CD4-positive, alpha-beta T cell (primary cell): Measurements from ENCODE around the gene ACE2. TPM values are rescaled to one million over a fixed set of nuclear protein-coding genes. Genes with fewer than 3 reads are reported as not detected.

Source experiments
- ATAC-seq: fragments of 200-7000 bp; cut with Tn5 transposase; one replicate; pipeline ENCODE4 v1.10.0; 2022; ENCODE audit warnings: mild to moderate bottlenecking; ENCODE audit not compliant: poor library complexity
- CTCF ChIA-PET: fragments of 350-600 bp; sonication (Branson Sonifier 250); formaldehyde crosslinking; loops from one replicate; lab custom pipeline; 2021; ENCODE audit warnings: antibody characterized with exemption, inconsistent platforms; lab: Charles Lee
- POLR2A ChIA-PET: fragments of 350-600 bp; sonication (Branson Sonifier 250); formaldehyde crosslinking; loops from one replicate; lab custom pipeline; 2021; ENCODE audit warnings: antibody characterized with exemption, inconsistent platforms; lab: Charles Lee
- DNase-seq, 14 experiments: peaks; one replicate each; pipeline ENCODE4 v3.0.0-alpha.2; 2013 to 2020; ENCODE audit warnings: mixed read lengths in 2 of 14
- H3K27ac ChIP-seq, 2 donors: one replicate each; pipeline versions ENCODE4 v1.5.1 to v1.7.0; 2013; ENCODE audit warnings: low read length in 2 of 2, low read depth in 1 of 2, mild to moderate bottlenecking in 1 of 2
- H3K27me3 ChIP-seq, 2 experiments: 1 replicate in 1 of 2; 2 replicates in 1 of 2; pipeline versions ENCODE4 v1.6.1 to v1.7.0; 2013; ENCODE audit warnings: low read length in 2 of 2, control low read depth in 1 of 2, mild to moderate bottlenecking in 1 of 2, moderate library complexity in 1 of 2; ENCODE audit not compliant: insufficient read depth in 2 of 2, control insufficient read depth in 1 of 2
- H3K36me3 ChIP-seq: one replicate; pipeline ENCODE4 v1.6.1; 2013; ENCODE audit warnings: low read length, control low read depth; ENCODE audit not compliant: insufficient read depth
- H3K4me1 ChIP-seq: one replicate; pipeline ENCODE4 v1.6.1; 2013; ENCODE audit warnings: low read length, control low read depth; ENCODE audit not compliant: insufficient read depth
- H3K4me3 ChIP-seq: one replicate; pipeline ENCODE4 v1.5.1; 2013; ENCODE audit warnings: mild to moderate bottlenecking, low read length, moderate library complexity
- H3K9me3 ChIP-seq, 2 experiments: 1 replicate in 1 of 2; 2 replicates in 1 of 2; pipeline versions ENCODE4 v1.6.1 to v1.7.0; 2013; ENCODE audit warnings: low read length in 2 of 2, mild to moderate bottlenecking in 2 of 2, control low read depth in 1 of 2, moderate library complexity in 1 of 2; ENCODE audit not compliant: control insufficient read depth in 1 of 2, insufficient read depth in 1 of 2
- H3K27ac Mint-ChIP-seq: one replicate; pipeline ENCODE4 v1.8.0; 2020; ENCODE audit warnings: mixed read lengths
- H3K27me3 Mint-ChIP-seq: one replicate; pipeline ENCODE4 v1.8.0; 2021; ENCODE audit warnings: mixed read lengths
- H3K36me3 Mint-ChIP-seq: one replicate; pipeline ENCODE4 v1.8.0; 2021; ENCODE audit warnings: low read depth, mixed read lengths
- H3K4me1 Mint-ChIP-seq: one replicate; pipeline ENCODE4 v1.8.0; 2021; ENCODE audit warnings: low read depth, mixed read lengths
- H3K4me3 Mint-ChIP-seq: one replicate; pipeline ENCODE4 v1.8.0; 2020; ENCODE audit warnings: mild to moderate bottlenecking, mixed read lengths
- H3K9me3 Mint-ChIP-seq: one replicate; pipeline ENCODE4 v1.8.0; 2020; ENCODE audit warnings: mixed read lengths
- intact Hi-C, 2 experiments: fragments of 100-400 bp; cut with DNase I in 1 of 2; cut with micrococcal nuclease in 1 of 2; formaldehyde crosslinking; loops; one replicate each; pipeline versions ENCODE4 v1.15.1 to v1.9.0; 2023 to 2025; cut with DNase I, micrococcal nuclease
- total RNA-seq, 174 experiments: library from RNA in 2 of 174; stranded (reverse) in 2 of 174; gene quantifications; one replicate each; pipeline ENCODE4 v1.2.3 and lab custom pipeline; 2021 to 2026
- TF ChIP-seq, protein P1 (sequence below): fragments of 200-600 bp; IDR thresholded peaks from one replicate; pipeline ENCODE4 v1.8.0; 2022; ENCODE audit warnings: antibody characterized with exemption, mild to moderate bottlenecking

Gene ACE2
- total RNA-seq, 2 experiments from 2014 or later, result not detected

DNA sequence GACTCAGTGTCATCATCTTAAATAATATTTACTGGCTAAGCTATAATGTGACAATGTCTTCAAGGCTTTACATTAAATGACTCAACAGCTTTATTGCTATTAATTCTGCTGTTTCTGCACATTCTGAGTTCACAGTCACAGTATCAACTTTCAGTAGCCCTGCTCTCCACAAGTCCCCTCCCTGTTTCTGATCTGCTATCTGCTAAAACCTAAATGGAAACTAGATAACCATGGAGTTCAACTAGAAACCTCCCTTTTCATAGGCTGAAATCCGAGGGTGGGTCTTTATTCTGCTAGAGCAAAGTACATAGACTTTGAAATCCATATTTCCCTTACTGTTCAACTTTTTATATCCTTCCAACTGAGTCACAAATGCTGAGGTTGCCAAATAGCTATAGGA, 5.4 kb upstream of the ACE2 start:
- H3K4me1 ChIP-seq, result no peaks in the 10 kb centered on the region
- H3K36me3 ChIP-seq, result no peaks in the 10 kb centered on the region
- Mint-ChIP-seq H3K27ac (no peak overlapping the region), H3K9me3 (no peaks in the 10 kb centered on the region), H3K27me3 (peaks cover 8% of the 10 kb centered on the region), H3K36me3 (no peaks in the 10 kb centered on the region), H3K4me3 (no peak overlapping the region), H3K4me1 (no peaks in the 10 kb centered on the region)
- no peak for ATAC-seq
- POLR2A ChIA-PET, result no interaction called here
- no peak for DNase-seq
- H3K27ac ChIP-seq, result no peak overlapping the region
- H3K27me3 ChIP-seq, result peaks cover 0 to 5% of the 10 kb centered on the region in 2 experiments
- no peak overlapping the region for H3K4me3 ChIP-seq
- CTCF ChIA-PET, result no interaction called here
- intact Hi-C loops, result no loop called here
- H3K9me3 ChIP-seq, result no peaks in the 10 kb centered on the region
- TF ChIP-seq, protein P1, sequence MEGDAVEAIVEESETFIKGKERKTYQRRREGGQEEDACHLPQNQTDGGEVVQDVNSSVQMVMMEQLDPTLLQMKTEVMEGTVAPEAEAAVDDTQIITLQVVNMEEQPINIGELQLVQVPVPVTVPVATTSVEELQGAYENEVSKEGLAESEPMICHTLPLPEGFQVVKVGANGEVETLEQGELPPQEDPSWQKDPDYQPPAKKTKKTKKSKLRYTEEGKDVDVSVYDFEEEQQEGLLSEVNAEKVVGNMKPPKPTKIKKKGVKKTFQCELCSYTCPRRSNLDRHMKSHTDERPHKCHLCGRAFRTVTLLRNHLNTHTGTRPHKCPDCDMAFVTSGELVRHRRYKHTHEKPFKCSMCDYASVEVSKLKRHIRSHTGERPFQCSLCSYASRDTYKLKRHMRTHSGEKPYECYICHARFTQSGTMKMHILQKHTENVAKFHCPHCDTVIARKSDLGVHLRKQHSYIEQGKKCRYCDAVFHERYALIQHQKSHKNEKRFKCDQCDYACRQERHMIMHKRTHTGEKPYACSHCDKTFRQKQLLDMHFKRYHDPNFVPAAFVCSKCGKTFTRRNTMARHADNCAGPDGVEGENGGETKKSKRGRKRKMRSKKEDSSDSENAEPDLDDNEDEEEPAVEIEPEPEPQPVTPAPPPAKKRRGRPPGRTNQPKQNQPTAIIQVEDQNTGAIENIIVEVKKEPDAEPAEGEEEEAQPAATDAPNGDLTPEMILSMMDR, result no peak

- Mint-ChIP-seq H3K4me1 (no peaks in the 10 kb centered on the region), H3K9me3 (no peaks in the 10 kb centered on the region), H3K27ac (no peak overlapping the region), H3K4me3 (no peak overlapping the region), H3K27me3 (peaks cover 12% of the 10 kb centered on the region), H3K36me3 (no peaks in the 10 kb centered on the region)
- intact Hi-C loops, result no loop called here
- Histone ChIP-seq H3K36me3 (no peaks in the 10 kb centered on the region), H3K27me3 (peaks cover 0 to 5% of the 10 kb centered on the region in 2 experiments), H3K4me1 (no peaks in the 10 kb centered on the region), H3K4me3 (no peak overlapping the region), H3K9me3 (no peaks in the 10 kb centered on the region), H3K27ac (no peak overlapping the region)
- ATAC-seq (no peak), DNase-seq (no peak)
- TF ChIP-seq, protein P1, result no peak
- ChIA-PET POLR2A (no interaction called here), CTCF (no interaction called here)
Measured at GRCh38 chrX:15605226-15605625, 4.5 kb upstream of the ACE2 start.

GRCh38 chrX:15602761-15603160, 2.0 kb upstream of the ACE2 start:
- Mint-ChIP-seq H3K9me3 (no peaks in the 10 kb centered on the region), H3K36me3 (no peaks in the 10 kb centered on the region), H3K27me3 (peaks cover 12% of the 10 kb centered on the region), H3K27ac (no peak overlapping the region), H3K4me1 (no peaks in the 10 kb centered on the region), H3K4me3 (no peak overlapping the region)
- no peaks in the 10 kb centered on the region for H3K36me3 ChIP-seq
- CTCF ChIA-PET, result no interaction called here
- POLR2A ChIA-PET, result no interaction called here
- TF ChIP-seq, protein P1, result no peak
- no peaks in the 10 kb centered on the region for H3K9me3 ChIP-seq
- ATAC-seq, result no peak
- peaks cover 0 to 5% of the 10 kb centered on the region in 2 experiments for H3K27me3 ChIP-seq
- DNase-seq, result no peak
- H3K4me3 ChIP-seq, result no peak overlapping the region
- intact Hi-C loops, result no loop called here
- H3K27ac ChIP-seq, result no peak overlapping the region
- no peaks in the 10 kb centered on the region for H3K4me1 ChIP-seq
